KBM-7 (cell line): ENCODE data around the gene FBXO44.

ENCODE experiments used
- DNase-seq: peaks from one replicate; pipeline ENCODE4 v3.0.0-alpha.2; 2015
- in situ Hi-C: fragments of 300-500 bp; cut with MboI; formaldehyde crosslinking; loops from 2 replicates; pipeline ENCODE4 v1.14.3; 2020; ENCODE audit warnings: low sequenced_read_pairs, low pct_unique_long_range_greater_than_20kb, mixed read lengths

The FBXO44 gene

DNA sequence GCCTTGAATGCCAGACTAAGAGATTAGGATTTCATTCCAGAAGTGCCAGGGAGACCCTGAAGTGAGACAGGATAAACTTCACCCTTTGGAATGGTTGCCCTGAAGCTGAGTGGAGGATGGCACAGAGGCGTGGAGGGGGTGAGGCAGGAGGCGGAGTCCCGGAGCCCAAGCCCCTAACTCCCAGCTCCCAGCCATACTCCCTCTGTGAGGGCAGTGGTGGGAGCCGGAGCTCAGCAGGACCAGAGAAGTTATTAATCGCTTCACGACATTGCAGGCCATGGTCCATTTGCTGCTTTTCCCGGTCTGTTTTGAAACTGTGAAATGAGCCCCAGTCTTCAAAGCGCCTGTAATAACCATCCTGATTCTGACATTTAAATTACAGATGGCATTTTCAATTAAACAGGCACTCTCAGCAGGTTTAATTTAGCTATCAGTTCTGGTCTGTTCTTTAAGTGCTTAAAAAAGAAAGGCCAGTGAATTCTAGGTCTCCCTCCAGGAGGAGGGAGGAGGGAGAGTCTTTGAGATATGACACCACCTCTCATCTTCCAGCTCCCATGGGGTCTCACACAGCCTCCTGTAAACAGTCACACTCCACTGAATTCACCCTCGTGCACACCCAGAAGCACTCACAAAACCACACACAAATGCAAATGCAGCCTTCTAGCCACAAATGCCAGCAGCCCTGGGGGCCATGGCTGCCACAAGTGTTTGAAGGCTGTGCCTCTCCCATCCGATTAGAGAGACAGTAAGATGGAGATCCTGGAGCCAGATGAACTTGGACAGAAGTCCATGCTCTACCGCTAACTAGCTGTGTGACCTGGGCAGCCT lies 20.1 kb upstream of the FBXO44 start:
- DNase-seq = no peak
- in situ Hi-C loops = loop anchor here (25.0 kb wide), 2 partner anchors 322 to 597 kb away; partner anchors contain the start of gene MASP2

DNA sequence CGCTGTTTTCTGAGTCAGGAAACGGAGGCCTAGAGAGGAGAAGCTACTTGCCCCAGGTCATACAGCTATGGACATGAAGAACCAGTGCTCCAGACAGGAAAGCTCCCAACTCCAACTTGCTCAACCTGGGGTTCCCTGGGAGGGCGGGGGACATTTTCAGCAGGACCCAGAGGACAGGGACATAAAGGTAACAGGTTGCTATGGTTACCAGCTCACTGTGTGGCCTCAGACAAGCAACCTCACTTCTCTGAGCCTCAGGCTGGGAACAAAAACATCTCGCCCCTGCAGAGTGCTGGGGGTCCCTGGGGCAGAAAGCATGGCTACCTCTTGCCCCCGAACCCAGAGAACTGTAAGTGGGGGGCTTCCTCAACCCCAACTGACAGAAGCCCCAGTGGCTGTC lies 16.6 kb upstream of the FBXO44 start:
- in situ Hi-C loops = loop anchor here (25.0 kb wide), 2 partner anchors 326 to 601 kb away; partner anchors contain the start of gene MASP2
- DNase-seq = no peak

DNA sequence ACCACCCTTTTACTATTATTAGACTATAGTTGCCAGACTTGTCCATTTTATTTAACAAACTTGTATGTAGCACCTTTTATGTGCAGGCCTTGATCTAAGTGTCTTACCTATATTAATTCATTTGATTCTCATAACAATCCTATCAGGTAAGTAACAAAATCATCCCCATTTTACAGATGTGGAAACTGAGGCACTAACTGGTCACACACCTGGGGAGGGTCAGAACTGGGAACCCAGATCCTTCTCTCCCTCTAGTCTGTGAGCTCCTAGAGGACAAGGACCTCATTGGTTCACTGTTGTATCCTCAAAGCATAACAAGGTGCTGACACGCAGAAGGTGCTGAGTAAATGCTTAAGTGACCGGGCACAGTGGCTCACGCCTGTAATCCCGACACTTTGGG lies 15.3 kb upstream of the FBXO44 start:
- DNase-seq = no peak
- in situ Hi-C loops = loop anchor here (25.0 kb wide), 2 partner anchors 327 to 602 kb away; partner anchors contain the start of gene MASP2

- in situ Hi-C loops = loop anchor here (25.0 kb wide), 2 partner anchors 328 to 603 kb away; partner anchors contain the start of gene MASP2
- no peak for DNase-seq
Observed at GRCh38 chr1:11640101-11640500, 14.6 kb upstream of the FBXO44 start.

DNA sequence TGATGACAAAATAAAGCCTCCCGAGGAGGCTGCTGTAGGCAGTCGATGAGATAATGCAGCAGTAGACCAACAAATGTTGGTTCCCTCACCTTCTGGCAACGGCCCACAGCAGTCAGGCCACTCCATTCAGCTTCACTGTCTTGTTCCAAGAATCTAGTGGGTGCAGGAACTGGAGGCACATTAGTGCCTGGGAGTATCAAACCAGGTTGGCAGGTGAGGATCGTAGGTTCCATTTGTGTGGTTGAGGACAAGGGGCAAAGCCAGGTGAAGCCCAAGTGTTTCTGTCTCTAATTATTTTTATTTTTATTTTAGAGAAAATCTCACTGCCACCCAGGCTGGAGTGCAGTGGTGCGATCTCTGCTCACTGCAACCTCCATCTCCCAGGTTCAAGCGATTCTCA lies 13.7 kb upstream of the FBXO44 start:
- in situ Hi-C loops = loop anchor here (25.0 kb wide), 2 partner anchors 329 to 604 kb away; partner anchors contain the start of gene MASP2
- DNase-seq = no peak

GRCh38 chr1:11641776-11642305 lies 12.8 kb upstream of the FBXO44 start:
- no peak for DNase-seq
- in situ Hi-C loops = loop anchor here (25.0 kb wide), 2 partner anchors 330 to 605 kb away; partner anchors contain the start of gene MASP2

DNA sequence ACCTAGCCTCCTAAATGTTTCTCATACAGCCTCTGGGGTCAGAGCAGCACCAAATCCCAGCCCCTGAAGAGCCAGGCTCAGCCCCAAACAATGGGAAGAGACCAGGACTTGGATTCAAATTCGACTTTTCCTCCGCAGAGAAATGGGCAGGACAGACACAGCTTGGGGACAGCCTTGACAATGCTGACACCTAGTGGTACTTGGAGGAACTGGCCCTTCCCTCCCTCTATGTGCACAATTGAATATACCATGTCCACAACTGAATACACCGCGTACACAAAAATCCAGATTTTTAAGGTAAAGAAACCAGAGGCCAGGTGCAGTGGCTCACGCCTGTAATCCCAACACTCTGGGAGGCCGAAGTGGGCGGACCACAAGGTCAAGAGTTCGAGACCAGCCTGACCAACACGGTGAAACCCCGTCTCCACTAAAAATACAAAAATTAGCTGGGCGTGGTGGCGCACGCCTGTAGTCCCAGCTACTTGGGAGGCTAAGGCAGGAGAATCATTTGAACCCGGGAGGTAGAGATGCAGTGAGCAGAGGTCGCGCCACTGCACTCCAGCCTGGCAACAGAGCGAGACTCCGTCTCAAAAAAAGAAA lies 12.2 kb upstream of the FBXO44 start:
- in situ Hi-C loops = loop anchor here (25.0 kb wide), 2 partner anchors 330 to 605 kb away; partner anchors contain the start of gene MASP2
- DNase-seq = peak; percentile 78

DNA sequence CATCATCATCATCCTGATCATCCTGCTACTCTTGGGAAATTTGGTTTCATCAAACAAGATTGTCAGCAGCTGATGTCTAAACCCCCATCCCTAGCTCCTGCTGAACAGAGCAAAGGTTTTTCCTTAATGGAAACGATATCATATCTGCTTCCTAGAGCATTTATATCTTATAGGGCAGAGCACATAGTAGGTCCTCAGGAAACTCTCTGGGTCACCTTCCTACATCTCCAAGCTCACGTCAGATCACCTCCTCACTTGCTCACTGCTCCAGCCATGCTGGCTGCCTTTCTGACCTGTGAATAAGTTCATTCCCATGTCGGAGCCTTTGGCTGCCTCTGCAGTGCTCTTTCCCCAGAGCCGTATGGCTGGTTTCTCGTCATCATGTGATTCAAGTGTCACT lies 10.9 kb upstream of the FBXO44 start:
- no peak for DNase-seq
- in situ Hi-C loops = loop anchor here (25.0 kb wide), 2 partner anchors 331 to 606 kb away; partner anchors contain the start of gene MASP2

- DNase-seq = no peak
- in situ Hi-C loops = loop anchor here (25.0 kb wide), 2 partner anchors 333 to 608 kb away; partner anchors contain the start of gene MASP2
Observed at GRCh38 chr1:11645270-11645669, 9.4 kb upstream of the FBXO44 start.

- DNase-seq = peak; percentile 69
- in situ Hi-C loops = loop anchor here (25.0 kb wide), 2 partner anchors 333 to 608 kb away; partner anchors contain the start of gene MASP2
Observed at GRCh38 chr1:11645670-11646265, 8.9 kb upstream of the FBXO44 start.

GRCh38 chr1:11646317-11646716 lies 8.4 kb upstream of the FBXO44 start:
- no peak for DNase-seq
- in situ Hi-C loops = loop anchor here (25.0 kb wide), 2 partner anchors 334 to 609 kb away; partner anchors contain the start of gene MASP2

DNA sequence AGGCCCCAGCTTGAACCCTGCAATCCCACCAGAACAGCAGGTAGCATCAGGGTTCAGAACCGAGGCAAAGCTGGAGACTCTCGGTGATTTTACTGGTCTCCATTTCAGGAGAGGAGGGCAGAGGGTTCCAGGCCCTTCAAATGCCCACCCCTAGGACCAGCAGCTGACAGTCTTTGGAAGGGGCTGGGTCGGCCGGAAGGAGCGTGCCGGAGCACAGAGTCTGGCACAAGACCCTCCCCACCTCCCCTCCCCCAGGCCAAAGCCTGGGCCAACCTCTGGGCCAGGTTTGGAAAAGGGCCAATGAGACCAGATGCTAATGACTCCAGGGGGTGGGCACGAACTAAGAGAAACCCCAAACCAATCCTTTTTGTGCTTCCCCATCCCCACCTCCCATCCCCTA lies 7.3 kb upstream of the FBXO44 start:
- in situ Hi-C loops = loop anchor here (25.0 kb wide), 2 partner anchors 335 to 610 kb away; partner anchors contain the start of gene MASP2
- DNase-seq = no peak

GRCh38 chr1:11648039-11648438 lies 6.6 kb upstream of the FBXO44 start:
- in situ Hi-C loops = loop anchor here (25.0 kb wide), 2 partner anchors 336 to 611 kb away; partner anchors contain the start of gene MASP2
- no peak for DNase-seq

DNA sequence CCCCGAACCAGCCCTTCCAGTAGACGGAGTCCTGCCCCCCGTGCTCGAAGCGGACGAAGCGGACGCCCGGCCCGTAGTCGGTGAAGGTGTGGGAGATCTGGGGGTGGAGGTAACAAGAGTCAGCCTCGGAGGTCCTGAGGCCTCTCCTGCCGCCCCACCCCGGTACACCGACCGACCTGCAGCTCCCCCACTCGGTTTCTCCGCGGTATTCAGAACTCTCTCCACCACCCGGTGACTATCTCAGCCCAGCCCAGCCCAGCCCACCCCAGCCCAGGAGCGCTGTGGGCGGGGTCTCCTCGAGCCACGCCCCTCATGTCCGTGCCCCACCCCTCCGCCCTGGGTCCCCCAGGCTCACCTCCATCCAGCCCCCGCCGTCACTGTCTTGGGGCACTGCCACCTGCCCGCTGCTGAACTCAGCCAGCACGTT lies 5.9 kb upstream of the FBXO44 start:
- DNase-seq = no peak
- in situ Hi-C loops = loop anchor here (25.0 kb wide), 2 partner anchors 336 to 611 kb away; partner anchors contain the start of gene MASP2

GRCh38 chr1:11649237-11649623 lies 5.4 kb upstream of the FBXO44 start:
- in situ Hi-C loops = loop anchor here (25.0 kb wide), 2 partner anchors 337 to 612 kb away; partner anchors contain the start of gene MASP2
- no peak for DNase-seq

GRCh38 chr1:11649624-11650330 lies 4.9 kb upstream of the FBXO44 start:
- no peak for DNase-seq
- in situ Hi-C loops = loop anchor here (25.0 kb wide), 2 partner anchors 337 to 612 kb away; partner anchors contain the start of gene MASP2

DNA sequence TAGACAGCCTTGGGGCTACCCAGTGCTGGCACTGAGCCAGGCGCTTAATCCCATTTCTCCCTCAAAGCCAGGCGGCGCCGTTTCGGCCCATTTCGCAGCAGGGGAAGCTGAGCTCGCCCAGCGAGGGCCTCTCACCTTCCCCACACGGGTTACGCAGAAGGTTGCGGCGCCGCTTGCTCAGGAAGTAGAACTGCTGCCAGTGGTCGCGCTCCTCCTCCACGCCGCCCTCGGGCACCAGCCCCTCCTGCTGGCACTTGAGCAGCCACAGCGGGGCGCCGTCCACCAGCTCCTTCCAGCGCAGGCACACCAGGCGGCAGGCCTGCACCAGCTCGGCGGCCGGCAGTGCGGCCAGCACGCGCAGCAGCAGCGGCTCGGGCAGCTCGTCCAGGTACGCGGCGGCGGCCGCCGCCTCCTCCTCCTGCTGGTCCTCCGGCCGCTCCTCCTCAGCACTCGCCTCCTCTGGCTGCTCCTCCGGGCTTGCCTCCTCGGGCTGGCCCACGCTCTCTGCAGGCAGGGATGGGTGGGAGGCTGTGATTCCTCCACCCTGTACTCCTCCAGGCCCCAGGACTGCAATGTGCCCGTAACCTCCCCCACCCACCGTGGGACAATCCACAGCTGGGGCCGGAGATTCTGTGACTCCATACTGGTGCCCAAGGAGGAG lies 4.2 kb upstream of the FBXO44 start:
- peak; percentile 80 for DNase-seq
- in situ Hi-C loops = no loop called here

- in situ Hi-C loops = no loop called here
- no peak for DNase-seq
Observed at GRCh38 chr1:11651017-11651416, 3.7 kb upstream of the FBXO44 start.
